Measurements from ENCODE around the gene UFSP1.
"Not testable (repeated sequence)": the region's sequence is repeated elsewhere in the genome, so short reads cannot be mapped to it uniquely, and the experiment has no call there.

Gene UFSP1

GRCh38 chr7:100888988-100889750 lies at the start of gene UFSP1:
Gene UFSP1 (minus strand): TSS chr7:100889715. CDS start chr7:100889271, 444 bp downstream.
- H3K9me3 Mint-ChIP-seq = no peaks in the 10 kb centered on the region
- peaks cover 41% of the 10 kb centered on the region for H3K36me3 Mint-ChIP-seq (ENCODE audit: low read depth)
- no peak for DNase-seq

GRCh38 chr7:100936167-100936566 lies 46.7 kb upstream of the UFSP1 start:
- H3K4me3 Mint-ChIP-seq; H3K36me3 Mint-ChIP-seq (ENCODE audit: low read depth); ATAC-seq; H3K9me3 Mint-ChIP-seq; H3K4me1 Mint-ChIP-seq; H3K27ac Mint-ChIP-seq; DNase-seq: not testable (repeated sequence)
- peaks cover 22% of the 10 kb centered on the region for H3K27me3 Mint-ChIP-seq

More at GRCh38 chr7:100888988-100889750, at the start of gene UFSP1:
- Mint-ChIP-seq H3K27ac (peak within 1 kb of the TSS; percentile 89), H3K4me1 (peaks cover 53% of the 10 kb centered on the region), H3K4me3 (peak within 1 kb of the TSS; percentile 82), H3K27me3 (peaks cover 26% of the 10 kb centered on the region)
- ATAC-seq = peak; percentile 33

- H3K4me3 Mint-ChIP-seq; H3K36me3 Mint-ChIP-seq (ENCODE audit: low read depth); H3K9me3 Mint-ChIP-seq; ATAC-seq; H3K27ac Mint-ChIP-seq; DNase-seq; H3K4me1 Mint-ChIP-seq: not testable (repeated sequence)
- H3K27me3 Mint-ChIP-seq = peaks cover 25% of the 10 kb centered on the region
Observed at GRCh38 chr7:100935381-100935780, 45.9 kb upstream of the UFSP1 start.

DNA sequence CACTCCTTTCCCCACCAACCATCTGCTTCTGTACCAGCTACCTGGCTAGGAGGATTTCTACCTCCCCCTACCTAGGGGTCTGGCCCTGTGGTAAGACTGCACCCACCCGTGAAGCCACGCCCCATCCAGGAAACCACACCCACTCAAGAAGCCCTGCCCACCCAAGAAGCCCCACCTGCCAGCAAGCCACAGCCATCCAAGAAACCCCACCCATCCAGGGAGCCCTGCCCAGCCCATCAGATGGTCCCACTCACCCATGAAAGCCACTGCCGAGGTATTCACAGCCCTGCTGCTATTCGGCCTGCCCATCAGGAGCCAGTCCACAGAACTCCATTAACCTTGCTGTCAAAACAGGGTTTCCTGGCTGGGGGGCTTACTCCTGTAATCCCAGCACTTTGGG lies 44.2 kb upstream of the UFSP1 start:
- ATAC-seq (no peak), DNase-seq (no peak)
- H3K36me3 Mint-ChIP-seq (ENCODE audit: low read depth) = no peaks in the 10 kb centered on the region
- peaks cover 5% of the 10 kb centered on the region for H3K9me3 Mint-ChIP-seq
- no peak overlapping the region for H3K4me3 Mint-ChIP-seq
- H3K27me3 Mint-ChIP-seq = peaks cover 18% of the 10 kb centered on the region
- no peak overlapping the region for H3K27ac Mint-ChIP-seq
- no peaks in the 10 kb centered on the region for H3K4me1 Mint-ChIP-seq

GRCh38 chr7:100929808-100930174 lies 40.3 kb upstream of the UFSP1 start:
- no peak for ATAC-seq
- H3K4me3 Mint-ChIP-seq = no peak overlapping the region
- no peak for DNase-seq
- H3K36me3 Mint-ChIP-seq (ENCODE audit: low read depth) = no peaks in the 10 kb centered on the region
- H3K9me3 Mint-ChIP-seq = peaks cover 5% of the 10 kb centered on the region
- no peak overlapping the region for H3K27ac Mint-ChIP-seq
- H3K27me3 Mint-ChIP-seq = peaks cover 10% of the 10 kb centered on the region
- H3K4me1 Mint-ChIP-seq = no peaks in the 10 kb centered on the region

DNA sequence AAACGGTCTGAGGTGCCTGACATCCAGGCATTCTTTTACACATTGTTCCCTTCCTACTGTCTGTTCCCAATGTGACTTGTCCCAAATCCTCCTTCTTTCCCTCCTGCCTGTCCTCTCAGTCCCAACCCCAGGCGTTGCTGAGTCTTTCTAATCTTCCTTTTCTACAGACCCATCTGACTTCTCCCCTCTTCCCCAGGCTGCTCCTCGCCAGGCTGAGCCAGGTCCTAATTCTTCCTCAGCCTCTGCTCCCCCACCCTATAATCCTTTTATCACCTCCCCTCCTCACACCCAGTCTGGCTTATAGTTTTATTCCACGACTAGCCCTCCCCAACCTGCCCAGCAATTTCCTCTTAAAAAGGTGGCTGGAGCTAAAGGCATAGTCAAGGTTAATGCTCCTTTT lies 34.1 kb upstream of the UFSP1 start:
- H3K27ac Mint-ChIP-seq; ATAC-seq; H3K4me3 Mint-ChIP-seq; H3K4me1 Mint-ChIP-seq; DNase-seq; H3K9me3 Mint-ChIP-seq; H3K36me3 Mint-ChIP-seq (ENCODE audit: low read depth): not testable (repeated sequence)
- H3K27me3 Mint-ChIP-seq = peaks cover 23% of the 10 kb centered on the region

DNA sequence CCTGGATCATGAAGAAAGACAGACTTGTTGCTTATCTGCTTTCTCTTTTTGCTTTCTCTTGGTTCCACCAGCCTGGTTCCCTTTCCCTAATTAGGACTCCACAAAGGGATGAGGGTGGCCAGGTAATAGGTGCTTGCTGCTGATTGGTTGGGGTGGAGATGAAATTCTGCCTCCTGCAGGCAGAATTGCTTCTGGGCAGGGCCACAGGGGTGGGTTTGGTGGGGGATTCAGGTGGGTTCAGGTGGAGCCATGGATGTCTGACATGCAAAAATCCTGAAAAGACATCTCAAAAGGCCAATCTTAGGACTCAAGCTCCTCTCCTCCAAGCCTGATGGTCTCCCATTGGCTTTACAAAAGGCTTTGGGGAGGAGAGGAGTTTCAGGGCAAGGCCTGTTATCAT lies 31.5 kb upstream of the UFSP1 start:
- peaks cover 26% of the 10 kb centered on the region for H3K27me3 Mint-ChIP-seq
- DNase-seq (no peak), ATAC-seq (no peak)
- H3K4me3 Mint-ChIP-seq = no peak overlapping the region
- no peaks in the 10 kb centered on the region for H3K36me3 Mint-ChIP-seq (ENCODE audit: low read depth)
- no peaks in the 10 kb centered on the region for H3K4me1 Mint-ChIP-seq
- H3K9me3 Mint-ChIP-seq = no peaks in the 10 kb centered on the region
- H3K27ac Mint-ChIP-seq = no peak overlapping the region

DNA sequence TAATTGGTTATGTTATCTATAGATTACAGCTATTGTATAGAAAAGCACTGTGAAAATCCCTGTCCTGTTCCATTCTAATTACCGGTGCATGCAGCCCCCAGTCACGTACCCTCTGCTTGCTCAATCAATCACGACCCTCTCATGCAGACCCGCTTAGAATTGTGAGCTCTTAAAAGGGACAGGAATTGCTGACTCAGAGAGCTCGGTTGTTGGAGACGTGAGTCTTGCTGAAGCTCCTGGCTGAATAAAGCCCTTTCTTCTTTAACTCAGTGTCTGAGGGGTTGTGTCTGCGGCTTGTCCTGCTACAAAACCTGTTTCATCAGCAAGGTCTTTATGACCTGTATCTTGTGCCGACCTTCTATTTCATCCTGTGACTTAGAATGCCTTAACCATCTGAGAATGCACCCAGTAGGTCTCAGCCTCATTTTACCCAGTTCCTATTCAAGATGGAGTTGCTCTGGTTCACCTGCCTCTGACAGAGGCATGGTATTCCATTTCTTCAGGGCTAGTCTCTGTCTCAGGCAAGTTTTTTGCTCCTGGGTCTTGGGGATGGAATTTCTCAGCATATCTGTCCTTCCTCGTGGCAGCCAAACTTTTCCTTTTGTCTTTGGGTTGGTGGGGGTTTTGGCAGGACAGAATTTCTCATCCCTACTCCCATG lies 30.4 kb upstream of the UFSP1 start:
- ATAC-seq; H3K27ac Mint-ChIP-seq; H3K9me3 Mint-ChIP-seq; DNase-seq; H3K4me1 Mint-ChIP-seq; H3K36me3 Mint-ChIP-seq (ENCODE audit: low read depth); H3K4me3 Mint-ChIP-seq: not testable (repeated sequence)
- H3K27me3 Mint-ChIP-seq = peaks cover 28% of the 10 kb centered on the region

DNA sequence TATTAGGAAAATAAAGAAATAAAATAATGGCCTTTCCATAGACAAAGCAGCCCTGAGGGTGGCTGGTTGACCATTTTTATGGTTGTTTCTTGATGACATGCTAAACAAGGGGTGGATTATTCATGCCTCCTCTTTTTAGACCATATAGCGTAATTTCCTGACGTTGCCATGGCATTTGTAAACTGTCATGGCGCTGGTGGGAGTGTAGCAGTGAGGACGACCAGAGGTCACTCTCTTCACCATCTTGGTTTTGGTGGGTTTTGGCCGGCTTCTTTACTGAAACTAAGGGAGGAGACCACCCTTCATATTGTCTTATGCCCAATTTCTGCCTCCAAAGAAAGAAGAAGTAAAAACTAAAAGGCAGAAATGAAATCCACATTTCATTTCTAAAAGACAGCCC lies 29.8 kb upstream of the UFSP1 start:
- not testable (repeated sequence) for DNase-seq; ATAC-seq; H3K9me3 Mint-ChIP-seq; H3K4me1 Mint-ChIP-seq; H3K27ac Mint-ChIP-seq; H3K4me3 Mint-ChIP-seq; H3K36me3 Mint-ChIP-seq (ENCODE audit: low read depth)
- H3K27me3 Mint-ChIP-seq = peaks cover 29% of the 10 kb centered on the region

DNA sequence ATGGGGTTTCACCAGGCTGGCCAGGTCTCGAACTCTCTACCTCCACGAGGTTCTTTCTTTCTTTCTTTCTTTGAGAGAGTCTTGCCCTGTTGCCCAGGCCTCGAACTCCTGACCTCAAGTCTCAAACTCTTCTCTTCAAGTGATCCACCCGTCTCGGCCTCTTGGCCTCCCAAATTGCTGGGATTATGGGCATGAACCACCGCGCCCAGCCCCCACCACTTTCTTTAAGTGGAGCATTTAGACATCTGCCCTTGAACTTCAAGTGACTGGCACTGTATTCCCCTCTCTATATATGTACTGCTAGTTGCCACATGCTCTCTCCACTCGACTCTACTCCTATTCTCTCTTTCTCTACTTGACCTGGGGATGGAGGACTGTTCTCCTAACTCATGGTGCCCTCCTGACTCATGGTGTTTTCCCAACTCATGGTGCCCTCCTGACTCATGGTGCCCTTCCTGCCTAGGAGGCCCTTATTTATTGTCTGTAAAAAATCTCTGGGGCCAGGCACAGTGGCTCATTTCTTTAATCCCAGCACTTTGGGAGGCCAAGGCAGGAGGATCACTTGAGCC lies 25.4 kb upstream of the UFSP1 start:
- H3K36me3 Mint-ChIP-seq (ENCODE audit: low read depth) = no peaks in the 10 kb centered on the region
- peaks cover 4% of the 10 kb centered on the region for H3K4me1 Mint-ChIP-seq
- no peak for DNase-seq
- no peak overlapping the region for H3K27ac Mint-ChIP-seq
- H3K27me3 Mint-ChIP-seq = peaks cover 10% of the 10 kb centered on the region
- peak; percentile 77 for ATAC-seq
- H3K4me3 Mint-ChIP-seq = no peak overlapping the region
- H3K9me3 Mint-ChIP-seq = no peaks in the 10 kb centered on the region

GRCh38 chr7:100914208-100914878 lies 24.8 kb upstream of the UFSP1 start:
- H3K4me3 Mint-ChIP-seq = no peak overlapping the region
- no peaks in the 10 kb centered on the region for H3K9me3 Mint-ChIP-seq
- DNase-seq (no peak), ATAC-seq (no peak)
- H3K27me3 Mint-ChIP-seq = peaks cover 10% of the 10 kb centered on the region
- H3K27ac Mint-ChIP-seq = no peak overlapping the region
- peaks cover 4% of the 10 kb centered on the region for H3K4me1 Mint-ChIP-seq
- H3K36me3 Mint-ChIP-seq (ENCODE audit: low read depth) = no peaks in the 10 kb centered on the region

DNA sequence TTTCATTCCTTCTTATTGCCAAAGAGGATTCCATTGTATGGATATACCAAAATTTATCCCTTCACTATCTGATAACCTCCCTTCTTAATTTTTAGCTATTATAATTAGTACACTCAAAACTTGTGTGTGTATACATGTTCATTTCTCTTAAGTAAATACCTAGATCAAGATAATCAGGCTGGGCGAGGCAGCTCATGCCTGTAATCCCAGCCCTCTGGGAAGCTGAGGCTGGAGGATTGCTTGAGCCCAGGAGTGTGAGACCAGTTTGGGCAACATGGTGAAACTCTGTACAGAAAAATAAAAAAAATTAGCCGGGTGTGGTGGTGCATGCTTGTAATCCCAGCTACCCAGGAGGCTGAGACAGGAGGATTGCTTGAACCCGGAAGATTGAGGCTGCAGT lies 22.0 kb upstream of the UFSP1 start:
- H3K4me1 Mint-ChIP-seq = peaks cover 4% of the 10 kb centered on the region
- no peak for ATAC-seq
- no peak overlapping the region for H3K4me3 Mint-ChIP-seq
- H3K9me3 Mint-ChIP-seq = no peaks in the 10 kb centered on the region
- H3K36me3 Mint-ChIP-seq (ENCODE audit: low read depth) = no peaks in the 10 kb centered on the region
- H3K27me3 Mint-ChIP-seq = peaks cover 5% of the 10 kb centered on the region
- no peak for DNase-seq
- H3K27ac Mint-ChIP-seq = no peak overlapping the region

- H3K4me1 Mint-ChIP-seq; H3K27me3 Mint-ChIP-seq; H3K27ac Mint-ChIP-seq; H3K9me3 Mint-ChIP-seq; H3K36me3 Mint-ChIP-seq (ENCODE audit: low read depth); DNase-seq; ATAC-seq; H3K4me3 Mint-ChIP-seq: not testable (repeated sequence)
Observed at GRCh38 chr7:100910443-100910842, 20.9 kb upstream of the UFSP1 start.

GRCh38 chr7:100908512-100908911 lies 19.0 kb upstream of the UFSP1 start:
- peaks cover 3% of the 10 kb centered on the region for H3K27me3 Mint-ChIP-seq
- no peaks in the 10 kb centered on the region for H3K9me3 Mint-ChIP-seq
- H3K4me1 Mint-ChIP-seq = no peaks in the 10 kb centered on the region
- ATAC-seq = no peak
- DNase-seq = no peak
- H3K27ac Mint-ChIP-seq = no peak overlapping the region
- no peaks in the 10 kb centered on the region for H3K36me3 Mint-ChIP-seq (ENCODE audit: low read depth)
- no peak overlapping the region for H3K4me3 Mint-ChIP-seq

GRCh38 chr7:100902638-100903037 lies 13.1 kb upstream of the UFSP1 start:
- ATAC-seq = no peak

More at GRCh38 chr7:100902638-100903037, 13.1 kb upstream of the UFSP1 start:
- peaks cover 17% of the 10 kb centered on the region for H3K27me3 Mint-ChIP-seq
- H3K4me3 Mint-ChIP-seq = no peak overlapping the region
- H3K27ac Mint-ChIP-seq = no peak overlapping the region
- no peaks in the 10 kb centered on the region for H3K36me3 Mint-ChIP-seq (ENCODE audit: low read depth)
- DNase-seq = no peak
- H3K9me3 Mint-ChIP-seq = no peaks in the 10 kb centered on the region
- no peaks in the 10 kb centered on the region for H3K4me1 Mint-ChIP-seq
